Daoy (cell line): ENCODE data around the gene SHH. TPM values are rescaled to one million over a fixed set of nuclear protein-coding genes. Genes with fewer than 3 reads are reported as not detected.
A peak's percentile ranks its signal among the peaks of the same experiment; 100 is the strongest.
"Not testable (repeated sequence)": the region's sequence is repeated elsewhere in the genome, so short reads cannot be mapped to it uniquely, and the experiment has no call there.

Source experiments
- DNase-seq: peaks from one replicate; pipeline ENCODE4 v3.0.0-alpha.2; 2015; ENCODE audit warnings: low read depth
- total RNA-seq: library from RNA; depleted of rRNA; stranded (reverse); fragments of >200 nt; shearing (Covaris generic); gene quantifications from 2 replicates; pipeline ENCODE4 v1.2.3, GENCODE V29; 2014

Gene SHH
- total RNA-seq, 1 experiment from 2014 or later, result 0.86 TPM

DNA sequence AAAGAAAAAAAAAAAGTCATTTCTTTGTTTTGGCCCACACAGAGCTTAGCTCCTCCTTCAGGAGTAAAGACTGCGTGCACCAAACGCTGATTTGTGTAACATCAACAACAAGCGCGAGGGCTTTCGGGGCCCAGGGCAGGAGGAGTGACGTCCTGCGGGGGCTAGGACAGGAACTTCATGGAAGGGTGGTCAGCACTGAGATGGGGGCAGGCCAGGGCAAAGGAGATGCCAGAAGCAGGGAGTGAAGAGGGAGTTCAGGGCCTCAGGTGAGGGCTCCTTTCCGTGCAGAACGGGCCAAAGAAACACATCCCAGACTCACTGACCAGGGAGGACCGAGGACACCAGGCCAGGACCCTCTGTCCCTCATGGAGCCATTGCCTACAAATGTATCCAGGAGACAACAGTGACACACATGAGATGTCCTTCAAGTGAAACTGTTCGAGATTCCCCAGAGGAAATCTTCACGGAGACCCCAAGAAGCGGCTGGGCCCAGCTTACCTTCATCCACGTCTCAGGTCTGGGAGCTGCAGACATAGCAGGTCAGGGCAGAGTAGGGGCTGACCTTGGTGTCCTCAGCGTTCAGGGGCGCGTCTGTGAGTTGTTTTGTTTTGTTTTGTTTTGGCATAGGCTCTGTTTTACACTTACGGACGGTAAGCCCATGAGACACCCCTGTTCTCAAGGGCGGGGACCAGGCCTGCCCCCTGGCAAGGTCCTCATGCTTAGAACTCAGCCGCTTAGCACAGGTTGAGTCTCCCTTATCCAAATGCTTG, 30.4 kb upstream of the SHH start:
- no peak for DNase-seq

DNA sequence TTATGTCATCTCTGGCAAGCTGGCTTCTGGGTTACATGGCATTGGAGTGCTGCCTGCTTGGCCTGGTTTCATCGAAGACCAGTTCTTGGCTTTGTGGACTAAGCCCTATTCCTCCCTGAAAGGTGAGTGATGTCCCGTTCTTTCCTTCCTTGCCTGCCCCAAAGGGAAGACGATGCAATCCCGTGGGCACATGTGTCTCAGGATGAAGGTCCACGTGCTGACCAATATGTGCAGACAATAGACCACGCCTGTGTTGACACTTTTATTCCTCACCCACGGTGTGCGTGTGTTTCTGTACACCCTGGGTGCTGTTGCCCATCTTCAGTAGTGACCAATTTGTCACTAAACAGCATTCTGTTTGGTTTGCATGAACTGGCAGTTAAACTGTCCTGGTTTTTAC, 28.6 kb upstream of the SHH start:
- no peak for DNase-seq

DNA sequence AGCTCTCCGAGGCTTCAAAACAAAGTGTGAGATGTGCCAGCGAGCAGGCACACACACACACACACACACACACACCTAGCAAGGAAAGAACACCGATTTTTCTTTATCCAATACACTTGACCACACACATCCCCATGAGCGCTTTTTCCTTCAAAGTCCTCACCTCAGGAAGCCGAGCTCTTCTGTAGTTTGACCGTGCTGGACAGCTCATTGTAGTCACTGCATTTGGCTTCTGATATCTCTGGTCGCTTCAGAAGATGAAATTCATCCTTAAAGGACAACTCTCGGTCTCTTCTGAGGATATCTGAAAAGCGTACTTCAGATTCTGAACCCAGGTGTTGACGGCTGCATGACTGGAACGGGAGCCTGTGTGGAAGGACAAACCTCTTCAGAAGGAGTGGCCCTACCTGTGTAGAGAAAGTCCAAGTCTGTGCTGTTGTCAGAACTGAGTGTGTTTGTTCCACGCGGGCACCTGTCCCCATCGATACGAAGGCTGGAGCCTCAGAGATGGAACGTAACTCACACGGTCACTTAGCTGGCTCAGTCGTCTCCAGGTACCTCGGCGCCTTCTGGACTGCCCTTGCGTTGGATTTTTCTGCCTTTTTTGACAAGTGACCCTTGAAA, 28.1 kb upstream of the SHH start:
- no peak for DNase-seq

DNA sequence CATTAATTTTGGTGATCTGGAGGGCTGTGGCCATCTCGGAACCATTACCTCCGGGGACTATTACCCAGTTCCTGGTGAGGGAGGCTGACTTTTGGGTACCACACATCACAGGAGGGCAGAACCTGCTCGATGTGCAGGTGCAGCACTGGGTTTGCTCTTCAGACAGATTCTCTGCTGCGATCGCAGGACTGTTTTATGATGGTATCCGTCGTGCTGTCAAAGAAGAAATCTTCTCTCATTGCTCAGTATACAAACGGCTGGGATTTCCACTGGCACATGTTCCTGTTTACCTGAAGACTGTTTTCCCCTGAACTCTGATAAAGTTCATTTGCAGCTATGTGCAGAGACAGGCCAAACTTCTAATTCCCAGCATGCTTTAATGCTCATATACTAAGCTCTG, 27.2 kb upstream of the SHH start:
- no peak for DNase-seq

DNA sequence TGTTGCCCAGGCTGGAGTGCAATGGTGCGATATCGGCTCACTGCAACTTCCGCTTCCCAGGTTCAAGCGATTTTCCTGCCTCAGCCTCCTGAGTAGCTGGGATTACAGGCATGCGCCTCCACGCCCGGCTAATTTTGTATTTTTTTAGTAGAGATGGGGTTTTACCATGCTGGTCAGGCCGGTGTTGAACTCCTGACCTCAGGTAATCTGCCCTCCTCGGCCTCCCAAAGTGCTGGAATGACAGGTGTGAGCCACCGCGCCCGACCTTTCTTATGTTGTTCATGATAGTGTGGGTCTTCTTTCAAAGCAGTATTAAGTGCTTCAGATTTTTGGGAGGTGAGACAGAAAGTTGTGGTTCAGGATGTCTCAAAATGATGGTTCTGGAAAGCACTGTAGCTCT, 26.0 kb upstream of the SHH start:
- DNase-seq, result not testable (repeated sequence)

DNA sequence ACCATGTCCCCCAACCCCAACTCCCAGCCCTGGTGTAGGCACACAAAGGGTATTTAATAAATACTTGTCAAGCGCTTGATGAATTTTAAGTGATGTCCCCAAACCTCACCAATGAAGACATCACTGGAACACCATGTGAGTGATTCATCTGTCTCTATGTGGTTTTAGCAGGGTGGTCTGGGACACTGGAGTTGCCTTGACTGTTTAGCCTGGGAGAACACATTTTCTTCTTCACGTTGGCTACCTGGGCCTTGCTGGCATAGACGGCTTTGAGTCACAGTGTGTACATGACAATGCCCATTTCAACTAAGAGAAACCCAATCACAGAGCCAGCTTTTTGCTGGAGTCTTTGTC, 24.8 kb upstream of the SHH start:
- DNase-seq, result no peak

DNA sequence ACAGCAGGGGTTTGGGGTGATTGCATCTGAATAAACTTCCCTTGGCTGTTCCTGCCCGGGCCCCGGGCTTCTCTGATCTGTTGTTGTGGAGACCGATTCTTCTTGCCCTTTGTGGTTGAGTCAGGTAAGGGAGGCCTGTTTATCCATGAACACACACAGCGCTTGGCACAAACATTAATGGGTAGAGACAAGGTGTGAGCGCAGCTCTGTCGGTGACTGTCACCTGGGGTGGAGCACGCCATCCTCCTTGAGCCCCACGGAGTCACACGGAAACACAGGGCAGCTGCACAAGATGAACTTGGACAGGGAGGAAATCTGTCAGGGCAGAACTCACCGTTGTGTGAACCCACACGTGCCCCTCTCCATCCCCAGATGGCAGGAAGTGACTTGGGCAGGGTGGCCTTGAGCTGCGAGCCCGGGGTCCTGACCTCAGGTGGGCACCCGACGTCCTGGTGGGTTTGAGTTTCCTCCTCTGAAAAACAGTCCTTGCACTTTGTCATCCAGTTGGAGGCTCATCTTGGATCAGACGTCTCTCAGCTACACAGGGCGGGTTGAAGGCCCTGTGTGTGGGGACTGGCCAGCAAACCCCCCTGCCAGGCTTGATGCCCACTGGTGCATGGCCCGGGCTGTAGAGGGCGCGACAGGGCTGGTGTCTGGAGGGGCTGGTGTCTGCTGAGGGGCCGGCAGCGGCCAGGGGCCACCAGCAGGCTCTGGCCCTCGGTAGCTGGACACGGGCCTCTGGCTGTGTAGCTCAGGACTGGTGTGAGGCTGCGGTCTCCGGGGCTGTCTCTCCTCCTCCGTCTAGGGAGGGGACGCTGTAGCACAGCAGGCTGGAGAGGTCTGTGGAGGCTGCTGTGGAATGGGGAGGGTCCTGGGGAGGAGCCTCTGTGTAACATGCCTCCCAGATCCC, 24.2 kb upstream of the SHH start:
- DNase-seq, result no peak

DNA sequence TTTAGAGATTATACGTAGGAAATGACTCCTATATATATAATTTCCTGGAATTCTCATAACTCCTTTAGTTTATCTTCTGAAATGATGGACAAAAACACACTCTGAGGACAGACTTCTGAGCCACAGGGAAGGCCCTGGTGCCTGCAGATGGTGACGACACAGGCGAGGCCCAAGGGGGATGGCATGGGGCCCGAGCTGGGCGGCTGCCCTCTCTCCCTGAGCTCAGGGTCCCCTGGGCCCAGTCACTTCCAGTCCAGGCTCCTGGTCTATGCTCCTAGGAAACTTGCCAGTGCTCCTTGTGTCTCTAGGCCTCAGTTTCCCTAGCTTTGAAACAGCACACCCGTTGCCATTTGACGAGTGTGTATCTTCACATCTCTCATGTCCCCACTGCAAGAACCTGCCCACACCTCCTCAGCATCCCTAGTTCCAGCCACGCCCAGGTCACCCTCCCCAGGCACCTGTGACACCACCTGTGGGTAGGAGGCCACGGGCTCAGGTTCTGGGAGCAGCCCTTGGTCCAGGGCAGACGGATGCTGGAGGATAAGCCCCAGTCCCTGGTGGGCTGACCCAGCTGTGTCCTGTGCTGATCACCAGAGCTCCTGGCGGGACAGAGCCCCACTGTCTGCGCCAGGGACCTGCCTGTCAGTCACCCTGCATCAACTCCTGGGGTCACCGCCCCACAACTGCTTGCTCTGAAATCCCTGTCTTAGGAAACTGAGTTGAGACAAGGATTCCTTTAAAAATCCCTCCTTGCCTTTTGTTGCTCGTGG, 23.4 kb upstream of the SHH start:
- no peak for DNase-seq

DNA sequence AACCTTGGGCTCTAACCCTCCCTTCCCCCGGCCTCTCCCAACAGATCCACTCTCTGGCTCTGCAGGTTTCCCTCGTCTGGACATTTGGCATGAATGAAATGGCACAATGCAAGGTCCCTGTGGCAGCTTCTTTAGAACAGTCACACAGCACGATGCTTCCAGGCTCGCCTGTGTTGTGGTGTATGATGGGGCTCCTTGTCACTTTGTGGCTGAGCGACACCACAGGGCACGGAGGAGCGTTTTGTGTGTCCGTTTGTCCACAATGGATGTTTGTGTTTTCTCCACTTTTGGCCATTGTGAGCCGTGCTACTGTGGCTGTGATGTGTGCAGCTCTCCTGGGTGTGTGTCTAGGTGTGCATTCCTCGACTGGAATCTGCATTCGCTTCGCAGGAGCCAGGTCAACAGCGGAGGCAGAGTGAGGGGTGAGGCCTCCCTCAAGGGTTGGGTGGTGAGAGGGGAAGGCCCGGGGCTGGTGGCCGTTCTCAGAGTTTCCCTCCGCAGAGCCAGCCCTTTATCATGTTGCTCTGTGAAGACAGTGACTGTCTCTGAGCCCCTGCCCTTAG, 22.3 kb upstream of the SHH start:
- DNase-seq, result no peak

DNA sequence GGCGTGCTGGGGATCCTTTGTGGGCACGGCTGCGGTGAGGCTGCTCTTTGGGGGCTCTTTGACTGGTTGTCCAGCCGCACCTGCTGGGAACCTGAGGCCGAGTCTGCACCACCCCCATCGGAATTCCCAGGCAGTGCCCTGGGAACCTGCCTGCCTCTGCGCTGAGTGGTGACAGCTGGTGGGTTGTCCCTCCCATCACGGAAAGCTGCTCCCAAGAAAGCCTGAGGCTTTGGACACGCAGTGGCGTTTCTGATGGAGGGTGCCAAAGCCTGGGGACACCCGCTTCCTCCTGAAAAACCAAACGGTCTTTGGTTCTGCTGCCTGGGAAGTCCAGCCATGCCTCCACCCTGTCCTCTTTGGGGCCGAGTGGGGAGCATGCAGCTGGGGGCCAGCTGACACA, 21.4 kb upstream of the SHH start:
- no peak for DNase-seq

DNA sequence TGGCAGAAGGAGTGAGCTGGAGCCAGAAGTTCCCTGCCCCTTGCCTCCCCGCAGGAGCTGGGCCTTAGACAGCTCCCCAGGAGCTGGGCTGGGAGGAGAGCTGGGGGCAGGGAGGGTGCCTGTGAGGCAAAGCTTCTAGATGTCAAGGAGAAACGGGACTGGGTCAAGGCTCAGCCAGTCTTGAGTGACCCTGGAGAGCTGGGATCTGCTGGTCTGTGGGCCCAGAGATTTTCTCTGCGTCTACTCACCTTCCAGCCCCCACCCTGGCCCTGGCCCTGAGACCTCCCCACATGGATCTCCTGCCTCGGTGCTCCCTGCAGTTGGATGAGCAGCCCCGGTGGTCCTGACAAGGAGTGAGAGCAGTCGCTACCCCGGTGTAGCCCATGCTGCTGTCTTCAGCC, 20.3 kb upstream of the SHH start:
- no peak for DNase-seq

DNA sequence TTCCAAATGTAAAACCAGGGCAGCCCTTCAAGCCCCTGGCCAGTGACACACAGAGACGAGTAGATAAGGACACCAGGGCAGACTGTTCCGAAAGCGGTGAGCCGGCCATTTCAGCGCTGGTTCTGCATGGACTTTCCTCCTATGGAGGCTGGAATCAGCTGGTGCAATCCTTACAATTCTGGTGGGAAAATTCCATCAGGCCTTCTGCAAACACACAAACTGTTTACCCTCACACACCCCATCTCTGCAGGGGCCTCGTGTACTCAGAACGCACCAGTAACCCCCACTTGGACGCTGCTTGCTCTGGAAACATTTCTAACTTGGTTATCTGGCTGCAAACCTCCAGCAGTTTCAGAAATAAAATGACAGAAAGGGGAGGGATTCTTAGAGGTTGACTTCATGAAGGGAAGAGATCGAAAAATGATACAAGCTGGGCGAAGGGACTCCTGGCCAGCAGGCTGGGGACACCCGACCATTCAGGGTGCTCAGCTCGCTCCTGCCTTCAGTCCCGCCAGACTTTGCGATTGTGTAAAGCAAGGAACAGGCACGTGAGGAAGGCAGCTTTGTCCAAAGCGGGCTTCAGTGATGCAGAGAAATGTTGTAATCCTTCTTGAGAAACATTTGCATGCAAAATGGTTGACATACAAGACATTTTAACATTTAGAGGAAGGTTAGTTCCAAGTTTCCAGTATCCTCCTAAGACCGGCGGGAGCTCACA, 19.7 kb upstream of the SHH start:
- DNase-seq, result no peak

DNA sequence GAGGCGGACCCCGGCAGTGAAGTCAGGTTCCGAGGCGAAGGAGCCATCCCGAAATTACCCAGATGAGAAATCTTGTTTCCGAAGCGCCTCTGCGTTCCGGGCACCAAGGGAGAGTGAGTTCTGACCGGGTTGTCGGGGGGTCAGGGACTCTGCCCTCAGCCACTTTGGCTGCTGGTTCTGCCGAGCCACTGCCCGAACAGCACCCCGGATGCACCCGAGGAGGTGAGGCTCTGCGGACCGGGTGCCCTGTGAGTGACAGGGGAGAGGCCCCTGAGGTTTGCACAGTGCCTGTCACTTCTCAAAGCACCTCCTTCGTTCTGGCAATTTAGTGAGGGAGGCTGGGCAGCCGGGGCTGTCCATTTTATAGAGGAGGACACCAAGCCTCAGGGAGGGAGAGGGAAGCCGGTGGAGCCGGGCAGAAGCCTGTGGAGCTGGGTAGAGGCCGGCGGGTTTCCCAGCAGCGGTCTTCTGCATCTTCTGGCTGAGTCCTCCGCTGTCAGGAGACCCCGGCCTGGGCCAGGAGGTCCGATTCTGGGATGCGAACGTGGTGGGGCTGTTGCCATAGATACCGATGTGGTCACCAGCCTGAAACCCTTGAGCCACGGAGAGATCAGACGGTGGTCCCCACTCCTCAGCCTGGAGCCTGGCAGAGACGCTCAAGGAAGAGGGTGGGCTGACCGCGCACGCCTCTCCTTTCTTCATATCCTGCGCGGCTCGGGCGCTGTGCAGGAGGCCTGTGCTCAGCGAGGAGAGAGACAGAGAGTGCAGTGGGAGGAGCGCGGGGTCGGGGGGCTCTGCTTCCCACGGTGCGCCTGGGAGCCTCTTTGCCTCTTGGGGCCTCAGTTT, 18.9 kb upstream of the SHH start:
- DNase-seq, result no peak

DNA sequence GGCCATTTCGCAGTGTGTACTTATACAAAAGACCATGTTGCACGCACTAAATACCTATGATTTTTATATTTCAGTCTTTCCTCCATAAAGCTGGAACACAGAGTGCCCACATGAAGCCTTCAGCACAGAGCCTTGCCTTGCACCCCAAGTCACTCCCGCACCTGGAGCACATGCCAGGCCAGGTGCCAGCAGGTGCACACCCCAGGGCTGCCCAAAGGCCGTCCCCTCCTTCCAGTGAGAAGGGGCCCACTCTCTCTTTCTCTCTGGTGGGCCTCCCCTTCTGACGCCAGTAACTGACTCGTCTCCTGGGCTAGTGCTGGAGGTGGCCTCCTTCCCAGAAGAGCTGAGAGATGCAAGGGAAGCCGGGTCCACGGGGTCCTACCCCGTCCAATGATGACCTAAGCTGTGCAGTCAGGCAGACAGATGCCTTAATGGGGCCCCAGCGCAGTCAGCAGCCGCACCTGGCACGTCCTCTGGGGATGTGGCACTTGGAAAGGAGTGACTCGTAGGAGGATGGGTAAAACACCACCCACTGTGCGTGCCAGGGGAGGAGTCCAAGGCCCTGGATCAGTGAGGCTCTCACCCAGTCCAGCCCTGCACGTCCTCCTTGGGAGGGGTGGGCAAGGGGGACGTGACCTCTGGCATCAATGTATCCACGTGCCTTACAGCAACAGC, 17.7 kb upstream of the SHH start:
- DNase-seq, result no peak

DNA sequence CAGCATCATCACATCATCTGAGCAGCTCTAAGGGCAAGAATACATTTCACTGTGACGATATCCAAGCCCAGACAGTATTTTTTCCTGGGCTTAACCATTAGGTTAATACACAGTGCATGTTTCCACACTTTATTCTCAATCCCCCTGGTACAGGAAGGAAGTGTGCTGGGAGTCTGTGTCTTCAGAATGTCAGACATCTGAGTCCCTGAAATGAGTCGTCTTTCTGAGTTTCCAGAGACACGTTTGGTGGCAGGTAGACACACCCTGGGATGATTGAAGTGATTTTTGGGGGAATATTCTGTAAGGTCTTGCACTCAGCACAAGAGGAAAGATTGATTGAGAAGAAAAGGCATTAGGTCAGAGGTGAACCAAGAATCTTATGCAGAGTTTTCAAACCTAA, 13.1 kb upstream of the SHH start:
- DNase-seq, result no peak

DNA sequence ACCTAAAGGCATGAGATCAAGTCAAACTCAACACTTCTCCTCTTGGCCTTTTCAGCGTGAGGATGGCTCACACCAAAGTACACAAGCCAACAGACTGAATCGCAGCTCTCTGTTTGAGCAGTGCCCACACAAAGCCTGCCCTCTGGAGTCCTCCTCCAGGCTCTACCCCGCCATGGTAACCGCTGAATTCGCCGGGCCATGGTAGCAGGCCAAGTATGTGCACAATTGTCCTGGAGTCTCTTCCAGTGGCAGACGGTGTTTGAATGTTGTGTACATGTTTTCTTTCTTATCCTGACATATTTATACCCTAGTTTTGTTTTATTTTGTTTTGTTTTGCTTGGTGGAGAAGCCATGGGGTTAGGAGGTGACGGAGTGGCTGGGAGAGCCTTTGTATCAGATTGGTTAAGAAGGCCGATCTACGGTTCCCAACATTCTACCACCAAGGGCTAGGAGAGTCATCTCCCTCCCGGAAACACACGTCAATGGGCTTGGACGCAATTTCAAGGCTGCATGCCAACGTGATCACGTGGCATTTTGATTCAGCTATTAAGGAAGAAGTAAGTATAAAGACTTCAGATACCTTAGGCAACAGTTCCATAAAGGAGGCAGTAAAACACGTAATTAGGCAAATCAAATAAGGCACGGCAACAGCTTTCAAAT, 12.1 kb upstream of the SHH start:
- peak; percentile 68 for DNase-seq

DNA sequence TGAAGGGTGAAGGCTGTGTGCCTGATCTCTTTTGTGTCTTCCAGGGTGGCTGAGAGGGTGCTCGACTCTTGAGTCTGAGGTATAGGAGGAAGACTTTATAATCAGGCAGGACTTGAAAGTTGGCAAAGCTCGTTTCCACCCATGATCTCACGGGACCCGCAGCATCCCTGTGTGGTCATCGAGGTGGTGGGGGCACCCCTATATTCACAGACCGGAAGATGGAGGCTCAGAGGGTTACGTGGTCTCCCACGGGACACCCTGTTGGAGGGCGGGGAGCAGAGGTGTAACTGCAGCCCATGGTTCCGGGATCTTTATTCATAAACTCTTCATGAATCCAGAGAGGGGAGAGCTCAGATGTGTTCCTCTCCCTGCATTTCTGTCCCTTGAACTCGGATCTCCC, 9.6 kb upstream of the SHH start:
- no peak for DNase-seq

DNA sequence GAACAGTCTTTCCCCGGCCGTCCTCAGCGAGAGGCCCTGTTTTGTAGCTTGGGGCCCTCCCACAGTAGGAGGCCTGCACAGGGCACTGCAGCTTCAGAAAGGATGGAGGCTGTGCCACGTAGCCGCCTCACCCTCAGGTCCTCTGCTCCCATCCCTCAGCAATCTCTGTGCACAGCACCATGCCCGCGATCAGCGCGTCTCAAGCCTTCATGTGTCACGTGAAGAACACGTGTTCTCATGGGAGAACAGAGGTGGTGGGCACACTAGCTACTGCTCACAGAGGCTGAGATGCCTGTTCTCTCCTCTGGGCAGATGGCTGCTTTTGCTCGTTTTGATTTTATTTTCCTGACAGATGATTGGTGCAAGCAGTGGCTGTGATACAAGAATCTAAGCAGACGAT, 8.5 kb upstream of the SHH start:
- no peak for DNase-seq

DNA sequence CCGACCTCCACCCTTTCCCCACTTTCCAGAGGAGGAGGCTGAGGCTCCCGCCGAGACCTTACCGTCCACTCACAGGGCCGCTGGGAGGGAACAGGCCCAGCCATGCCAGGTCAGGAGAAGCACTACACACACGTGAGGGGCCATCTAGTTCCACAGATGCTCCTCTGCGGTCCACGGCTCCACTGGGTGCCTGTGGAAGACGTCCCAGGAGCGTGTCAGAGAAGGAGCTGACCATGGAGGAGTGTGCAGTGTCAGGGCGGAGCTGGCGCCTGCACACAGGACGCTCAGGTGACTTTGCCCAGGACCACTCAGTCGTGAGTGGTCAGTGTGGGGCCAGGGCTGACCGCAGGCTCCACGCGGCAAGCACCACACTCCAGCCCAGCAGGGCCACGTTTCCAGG, 8.0 kb upstream of the SHH start:
- no peak for DNase-seq
